Caco-2 (cell line): ENCODE results near the gene SPC25. TPM values are rescaled to one million over a fixed set of nuclear protein-coding genes. Genes with fewer than 3 reads are reported as not detected.

Experiments
- BruUV-seq: library from RNA; stranded (reverse); fragments of 400-500 nt; replicated peaks from 2 replicates; lab custom pipeline; 2021; lab: Mats Ljungman, UMichigan
- CTCF ChIA-PET: fragments of 300-600 bp; sonication (Branson Sonifier 250); formaldehyde crosslinking; loops from one replicate; lab custom pipeline; 2022; ENCODE audit warnings: antibody characterized with exemption; lab: Charles Lee
- POLR2A ChIA-PET: fragments of 300-600 bp; sonication (Branson Sonifier 250); formaldehyde crosslinking; loops from one replicate; lab custom pipeline; 2022; ENCODE audit warnings: antibody characterized with exemption; lab: Charles Lee
- DNase-seq, 2 experiments: peaks; one replicate each; pipeline versions ENCODE4 v3.0.0 to v3.0.0-alpha.2; 2020 to 2022
- H3K27me3 ChIP-seq: replicated peaks from 2 replicates; pipeline ENCODE4 v1.6.0; 2011; ENCODE audit warnings: low read length; ENCODE audit not compliant: control insufficient read depth, insufficient read depth
- H3K36me3 ChIP-seq: 2 replicates; pipeline ENCODE4 v1.5.1; 2011; ENCODE audit warnings: low read length; ENCODE audit not compliant: control insufficient read depth, insufficient read depth
- H3K4me1 ChIP-seq: fragments of 250-450 bp; sonication (Bioruptor Pico); 2 replicates; pipeline ENCODE4 v1.5.1; 2020; ENCODE audit warnings: mild to moderate bottlenecking
- H3K4me3 ChIP-seq: 2 replicates; pipeline ENCODE4 v1.5.1; 2011; ENCODE audit warnings: low read depth, mild to moderate bottlenecking, control low read depth, low read length
- H3K9me3 ChIP-seq: fragments of 250-450 bp; sonication (Bioruptor Pico); 2 replicates; pipeline ENCODE4 v1.5.1; 2020; ENCODE audit warnings: mild to moderate bottlenecking, moderate library complexity
- H3K27ac Mint-ChIP-seq: one replicate; pipeline ENCODE4 v1.8.0; 2022; ENCODE audit warnings: mixed read lengths; ENCODE audit not compliant: unreplicated experiment
- H3K27me3 Mint-ChIP-seq: one replicate; pipeline ENCODE4 v1.8.0; 2022; ENCODE audit warnings: mixed read lengths; ENCODE audit not compliant: insufficient read depth, unreplicated experiment
- H3K36me3 Mint-ChIP-seq: one replicate; pipeline ENCODE4 v1.8.0; 2022; ENCODE audit warnings: mild to moderate bottlenecking, mixed read lengths; ENCODE audit not compliant: insufficient read depth, unreplicated experiment
- H3K4me1 Mint-ChIP-seq: one replicate; pipeline ENCODE4 v1.8.0; 2022; ENCODE audit warnings: low read depth, mixed read lengths; ENCODE audit not compliant: unreplicated experiment
- H3K4me3 Mint-ChIP-seq: one replicate; pipeline ENCODE4 v1.8.0; 2022; ENCODE audit warnings: mild to moderate bottlenecking, moderate library complexity, mixed read lengths; ENCODE audit not compliant: unreplicated experiment
- H3K9me3 Mint-ChIP-seq: one replicate; pipeline ENCODE4 v1.8.0; 2022; ENCODE audit warnings: mixed read lengths; ENCODE audit not compliant: unreplicated experiment
- CTCF ChIP-seq, 2 experiments: fragments of 200-600 bp in 1 of 2; IDR thresholded peaks; 1 replicate in 1 of 2; 2 replicates in 1 of 2; pipeline versions ENCODE4 v1.5.1 to v1.8.0; 2011 to 2022; ENCODE audit warnings: antibody characterized with exemption in 1 of 2, control low read depth in 1 of 2, inconsistent platforms in 1 of 2, low read depth in 1 of 2, low read length in 1 of 2, mild to moderate bottlenecking in 1 of 2, moderate library complexity in 1 of 2; ENCODE audit not compliant: insufficient read depth in 1 of 2, severe bottlenecking in 1 of 2, unreplicated experiment in 1 of 2
- intact Hi-C: fragments of 100-400 bp; cut with micrococcal nuclease; formaldehyde crosslinking; loops from one replicate; pipeline ENCODE4 v1.10.0; 2022; ENCODE audit not compliant: unreplicated experiment
- total RNA-seq: library from RNA; stranded (reverse); gene quantifications from 2 replicates; pipeline ENCODE4 v1.2.3, GENCODE V29; 2022

The SPC25 gene
- total RNA-seq, 1 experiment from 2014 or later: 32.6 TPM

- H3K36me3 Mint-ChIP-seq: no peaks in the 10 kb centered on the region
- Histone ChIP-seq H3K27me3 (no peaks in the 10 kb centered on the region; the same call in 1 of the 2 replicates), H3K4me3 (no peak overlapping the region), H3K9me3 (no peaks in the 10 kb centered on the region), H3K36me3 (no peaks in the 10 kb centered on the region), H3K4me1 (no peaks in the 10 kb centered on the region)
- no peak overlapping the region for H3K27ac Mint-ChIP-seq
- no peaks in the 10 kb centered on the region for H3K4me1 Mint-ChIP-seq
- TF ChIP-seq CTCF (IDR thresholded peaks at IDR 0.05; ENCODE audit: insufficient read depth in 1 of 2, low read depth in 1 of 2, low read length in 1 of 2, severe bottlenecking in 1 of 2, unreplicated experiment in 1 of 2): no peak
- no peak for DNase-seq
- no peak overlapping the region for H3K4me3 Mint-ChIP-seq
- POLR2A ChIA-PET: no interaction called here
- H3K27me3 Mint-ChIP-seq: peaks cover 9% of the 10 kb centered on the region
- intact Hi-C loops: no loop called here
- H3K9me3 Mint-ChIP-seq: no peaks in the 10 kb centered on the region
- CTCF ChIA-PET: no interaction called here
- BruUV-seq: no TSS peak
Observed at GRCh38 chr2:168904358-168904757, 14.1 kb upstream of the SPC25 start.

DNA sequence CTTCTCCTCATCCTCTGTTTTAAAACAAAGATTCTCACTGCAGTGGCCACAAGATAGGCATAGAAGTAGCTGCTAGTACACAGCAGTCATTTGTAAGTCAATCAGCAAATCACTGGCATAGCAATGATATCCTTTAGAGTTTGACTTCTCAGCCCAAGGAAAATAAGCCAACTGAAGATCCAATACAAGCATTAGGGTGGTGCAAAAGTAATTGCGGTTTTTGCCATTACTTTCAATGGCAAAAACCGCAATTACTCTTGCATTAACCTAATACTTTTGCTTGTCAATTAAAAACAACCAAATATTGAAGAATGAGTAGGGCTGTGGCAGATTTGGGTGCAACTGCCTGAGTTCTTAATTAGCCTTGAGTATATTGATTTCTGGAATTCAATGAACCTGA is 13.7 kb upstream of the SPC25 start:
- no peaks in the 10 kb centered on the region for H3K36me3 Mint-ChIP-seq
- H3K27ac Mint-ChIP-seq: no peak overlapping the region
- no peak overlapping the region for H3K4me3 ChIP-seq
- POLR2A ChIA-PET: no interaction called here
- H3K27me3 ChIP-seq: no peaks in the 10 kb centered on the region; the same call in 1 of the 2 replicates
- CTCF ChIA-PET: no interaction called here
- intact Hi-C loops: no loop called here
- DNase-seq: no peak
- peaks cover 8% of the 10 kb centered on the region for H3K27me3 Mint-ChIP-seq
- no peak for TF ChIP-seq CTCF (IDR thresholded peaks at IDR 0.05; ENCODE audit: insufficient read depth in 1 of 2, low read depth in 1 of 2, low read length in 1 of 2, severe bottlenecking in 1 of 2, unreplicated experiment in 1 of 2)
- H3K4me3 Mint-ChIP-seq: no peak overlapping the region
- no peaks in the 10 kb centered on the region for H3K9me3 Mint-ChIP-seq
- no peaks in the 10 kb centered on the region for H3K9me3 ChIP-seq
- no TSS peak for BruUV-seq
- no peaks in the 10 kb centered on the region for H3K4me1 ChIP-seq
- no peaks in the 10 kb centered on the region for H3K36me3 ChIP-seq
- no peaks in the 10 kb centered on the region for H3K4me1 Mint-ChIP-seq

- Histone ChIP-seq H3K9me3 (no peaks in the 10 kb centered on the region), H3K27me3 (no peaks in the 10 kb centered on the region; the same call in 1 of the 2 replicates), H3K36me3 (no peaks in the 10 kb centered on the region), H3K4me3 (no peak within 1 kb of the TSS), H3K4me1 (no peaks in the 10 kb centered on the region)
- no peaks in the 10 kb centered on the region for H3K4me1 Mint-ChIP-seq
- H3K27ac Mint-ChIP-seq: no peak within 1 kb of the TSS
- H3K36me3 Mint-ChIP-seq: no peaks in the 10 kb centered on the region
- intact Hi-C loops: no loop called here
- no peak for DNase-seq
- H3K9me3 Mint-ChIP-seq: no peaks in the 10 kb centered on the region
- no peak within 1 kb of the TSS for H3K4me3 Mint-ChIP-seq
- no peak for TF ChIP-seq CTCF (IDR thresholded peaks at IDR 0.05; ENCODE audit: insufficient read depth in 1 of 2, low read depth in 1 of 2, low read length in 1 of 2, severe bottlenecking in 1 of 2, unreplicated experiment in 1 of 2)
- BruUV-seq: no TSS peak
- ChIA-PET CTCF (no interaction called here), POLR2A (no interaction called here)
- peaks cover 8% of the 10 kb centered on the region for H3K27me3 Mint-ChIP-seq
Observed at GRCh38 chr2:168901003-168901402, 10.8 kb upstream of the SPC25 start, which contains the start of gene G6PC2. Gene G6PC2, plus strand, starts transcription at chr2:168901291. Its CDS starts 41 bp downstream, at chr2:168901332.
